RWPE1 (cell line): ENCODE results near the gene FIBCD1.

ENCODE experiments used
- CTCF ChIA-PET: fragments of 350-600 bp; sonication (Branson Sonifier 250); formaldehyde crosslinking; extraction: SDS; loops from one replicate; lab custom pipeline; 2021; lab: Yijun Ruan, JAX
- POLR2A ChIA-PET: fragments of 400-600 bp; formaldehyde crosslinking; extraction: SDS; loops from one replicate; lab custom pipeline; 2020; ENCODE audit warnings: antibody characterized with exemption; ENCODE audit not compliant: low non-redundant PET; lab: Yijun Ruan, JAX
- DNase-seq: peaks from one replicate; pipeline ENCODE4 v3.0.0; 2012; ENCODE audit warnings: low spot score
- H3K27ac ChIP-seq: fragments of 450-650 bp; 2 replicates; pipeline ENCODE4 v1.5.1; 2017
- CTCF ChIP-seq: fragments of 450-650 bp; conservative IDR thresholded peaks from 2 replicates; pipeline ENCODE4 v1.5.1; 2017; ENCODE audit warnings: low read depth, mild to moderate bottlenecking

FIBCD1 gene

GRCh38 chr9:130908878-130909355, 30.1 kb downstream of the FIBCD1 start:
- no peak for TF ChIP-seq CTCF
- ChIA-PET POLR2A (no interaction called here), CTCF (interaction anchor here (0.5 to 1.2 kb wide), 5 partner anchors 23 to 1068 kb away, joined by 3 to 6 read pairs (median 4); no protein-coding TSS in a partner anchor)
- H3K27ac ChIP-seq = no peak overlapping the region
- no peak for DNase-seq

DNA sequence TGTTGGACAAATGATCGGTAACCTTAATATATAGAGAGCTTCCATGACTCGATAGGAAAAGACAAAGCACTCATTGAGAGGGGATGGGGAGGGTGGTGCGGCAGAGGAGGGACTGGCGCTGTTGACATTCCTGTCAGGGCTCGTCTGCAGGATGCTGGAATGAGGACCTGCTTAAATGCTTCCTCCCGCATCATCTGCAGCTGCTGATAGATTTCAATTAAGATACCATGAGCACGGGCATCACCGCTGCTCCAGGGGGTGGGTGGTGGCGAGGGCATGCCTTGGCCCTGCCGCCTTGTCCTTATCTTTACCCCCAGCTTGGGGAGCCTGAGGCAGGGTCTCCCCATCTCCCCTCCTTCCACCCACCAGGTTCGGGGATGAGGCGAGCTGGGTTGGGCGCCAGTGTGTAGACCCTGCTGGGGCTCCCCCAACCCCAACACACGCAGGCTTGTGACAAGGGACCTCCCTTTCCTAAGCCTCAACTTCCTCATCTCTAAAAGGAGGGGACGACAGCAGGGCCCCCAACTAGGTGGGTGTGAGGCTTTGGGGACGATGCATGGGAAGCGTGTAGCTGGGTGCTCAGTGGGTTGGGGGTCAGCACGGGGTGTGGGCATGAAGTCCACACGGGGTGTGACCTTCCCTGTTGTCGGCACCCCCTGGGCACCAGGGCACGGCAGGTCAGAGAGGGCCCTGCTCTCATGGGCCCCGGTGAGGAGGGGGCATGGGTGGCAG, 30.7 kb downstream of the FIBCD1 start:
- DNase-seq = peak; percentile 63
- no peak overlapping the region for H3K27ac ChIP-seq
- POLR2A ChIA-PET = no interaction called here
- TF ChIP-seq CTCF = no peak
- CTCF ChIA-PET = interaction anchor here (0.5 to 1.2 kb wide), 4 partner anchors 23 to 109 kb away, joined by 3 to 6 read pairs (median 4); no protein-coding TSS in a partner anchor

- POLR2A ChIA-PET = no interaction called here
- TF ChIP-seq CTCF = no peak
- H3K27ac ChIP-seq = no peak overlapping the region
- CTCF ChIA-PET = interaction anchor here (0.5 kb wide), 1 partner anchor 241 kb away, joined by 6 read pairs; no protein-coding TSS in a partner anchor
- DNase-seq = no peak
Measured at GRCh38 chr9:130906735-130907416, 32.2 kb downstream of the FIBCD1 start.

GRCh38 chr9:130905902-130906734, 32.9 kb downstream of the FIBCD1 start:
- ChIA-PET POLR2A (no interaction called here), CTCF (interaction anchor here (0.7 kb wide), 1 partner anchor 36 kb away, joined by 3 read pairs; no protein-coding TSS in a partner anchor)
- no peak overlapping the region for H3K27ac ChIP-seq
- no peak for DNase-seq
- TF ChIP-seq CTCF = no peak

GRCh38 chr9:130905125-130905901, 33.7 kb downstream of the FIBCD1 start:
- ChIA-PET CTCF (interaction anchor here (0.7 to 1.2 kb wide), 3 partner anchors 9 to 36 kb away, joined by 3 read pairs; partner anchors contain the start of gene QRFP), POLR2A (no interaction called here)
- no peak for DNase-seq
- TF ChIP-seq CTCF = no peak
- H3K27ac ChIP-seq = no peak overlapping the region
